Measurements from ENCODE around the gene SCUBE1. TPM values are rescaled to one million over a fixed set of nuclear protein-coding genes. Genes with fewer than 3 reads are reported as not detected.
"Not testable (repeated sequence)": the region's sequence is repeated elsewhere in the genome, so short reads cannot be mapped to it uniquely, and the experiment has no call there.

The SCUBE1 gene
- total RNA-seq, 4 donors from 2014 or later: 0.78 to 3.5 (median 0.95) TPM

DNA sequence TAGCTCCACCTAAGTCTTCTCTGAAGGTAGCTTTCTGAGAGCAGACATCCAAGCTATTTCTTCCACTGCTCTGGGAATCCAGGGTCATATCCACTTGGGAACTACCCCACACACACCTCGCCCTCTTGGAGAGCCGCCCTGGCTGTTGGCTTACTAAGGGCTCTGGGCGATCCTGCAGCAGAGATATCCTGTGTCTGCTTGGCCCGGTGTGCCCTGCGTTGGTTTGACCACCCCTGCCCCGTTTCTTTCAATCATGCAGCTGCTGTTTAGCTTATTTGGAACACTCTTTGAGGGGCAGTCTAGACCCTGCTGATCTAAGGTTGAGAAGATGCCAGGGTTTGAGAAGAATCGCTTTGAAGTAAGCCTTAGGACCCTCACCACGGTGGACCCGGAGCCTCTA lies 17.4 kb upstream of the SCUBE1 start:
- H3K4me3 ChIP-seq (replicated peaks in 1 of 3): no peak overlapping the region
- no peaks in the 10 kb centered on the region for H3K36me3 ChIP-seq
- no peaks in the 10 kb centered on the region for H3K4me1 ChIP-seq
- no peak for TF ChIP-seq POLR2A (IDR thresholded peaks at IDR 0.05)
- no peak for TF ChIP-seq CTCF (IDR thresholded peaks at IDR 0.05)
- intact Hi-C loops (cut with DNase I): no loop called here
- DNase-seq: no peak
- no peaks in the 10 kb centered on the region for H3K9me3 ChIP-seq
- WGBS, 2 donors: 85 to 92% methylated on average over 9 of the region's 9 CpGs
- no peaks in the 10 kb centered on the region for H3K27me3 ChIP-seq
- H3K27ac ChIP-seq: no peak overlapping the region

GRCh38 chr22:43356881-43357280 lies 13.7 kb upstream of the SCUBE1 start:
- H3K36me3 ChIP-seq: no peaks in the 10 kb centered on the region
- no peak for DNase-seq
- no peak overlapping the region for H3K4me3 ChIP-seq (replicated peaks in 1 of 3)
- no peaks in the 10 kb centered on the region for H3K9me3 ChIP-seq
- WGBS, 2 donors: 93 to 94% methylated on average over 11 of the region's 11 CpGs
- no peaks in the 10 kb centered on the region for H3K27me3 ChIP-seq
- no peaks in the 10 kb centered on the region for H3K4me1 ChIP-seq
- intact Hi-C loops (cut with DNase I): no loop called here
- no peak overlapping the region for H3K27ac ChIP-seq
- no peak for TF ChIP-seq POLR2A (IDR thresholded peaks at IDR 0.05)
- no peak for TF ChIP-seq CTCF (IDR thresholded peaks at IDR 0.05)

DNA sequence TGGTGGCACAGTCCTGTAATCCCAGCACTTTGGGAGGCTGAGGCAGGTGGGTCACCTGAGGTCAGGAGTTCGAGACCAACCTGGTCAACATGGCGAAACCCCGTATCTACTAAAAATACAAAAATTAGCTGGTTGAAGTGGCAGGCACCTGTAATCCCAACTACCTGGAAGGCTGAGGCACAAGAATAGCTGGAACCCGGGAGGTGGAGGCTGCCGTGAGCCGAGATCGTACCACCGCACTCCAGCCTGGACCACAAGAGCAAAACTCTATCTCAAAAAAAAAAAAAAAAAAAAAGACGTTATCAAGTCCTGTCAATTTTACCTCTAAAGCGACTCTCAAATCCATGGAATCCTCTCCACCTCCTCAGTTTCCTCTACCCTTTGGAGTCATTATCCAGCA lies 12.5 kb upstream of the SCUBE1 start:
- H3K9me3 ChIP-seq; H3K4me1 ChIP-seq; intact Hi-C loops (cut with DNase I); H3K36me3 ChIP-seq; H3K4me3 ChIP-seq (replicated peaks in 1 of 3); H3K27ac ChIP-seq; DNase-seq; H3K27me3 ChIP-seq: not testable (repeated sequence)
- WGBS, 2 donors: 83 to 93% methylated on average over 10 of the region's 10 CpGs

DNA sequence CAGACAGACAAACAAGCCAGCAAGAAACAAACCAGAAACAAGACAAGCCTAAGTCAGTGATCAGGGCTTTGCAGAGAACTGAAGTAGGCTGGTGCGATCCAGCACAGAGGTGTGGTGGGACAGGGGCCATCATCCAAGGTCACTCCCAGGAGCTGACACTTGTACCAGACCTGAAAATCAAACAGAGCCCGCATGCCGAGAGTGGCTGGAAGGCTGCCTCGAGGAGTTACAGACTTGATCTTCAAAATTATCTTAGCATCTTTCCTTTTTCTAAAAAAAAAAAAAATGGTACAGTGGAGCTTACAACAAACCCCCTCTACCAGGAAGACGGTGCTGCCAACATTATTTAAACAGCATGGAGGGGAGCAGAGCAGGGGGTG lies 8.8 kb upstream of the SCUBE1 start:
- H3K4me3 ChIP-seq (replicated peaks in 1 of 3): no peak overlapping the region
- no peaks in the 10 kb centered on the region for H3K9me3 ChIP-seq
- no peaks in the 10 kb centered on the region for H3K27me3 ChIP-seq
- no peak overlapping the region for H3K27ac ChIP-seq
- no peaks in the 10 kb centered on the region for H3K36me3 ChIP-seq
- 52 to 64% methylated on average over 5 of the region's 5 CpGs for WGBS, 2 donors
- TF ChIP-seq CTCF (IDR thresholded peaks at IDR 0.05) (no peak), POLR2A (IDR thresholded peaks at IDR 0.05) (no peak)
- no peak for DNase-seq
- H3K4me1 ChIP-seq: no peaks in the 10 kb centered on the region
- intact Hi-C loops (cut with DNase I): no loop called here

- Histone ChIP-seq H3K4me1 (no peaks in the 10 kb centered on the region), H3K36me3 (no peaks in the 10 kb centered on the region), H3K9me3 (no peaks in the 10 kb centered on the region), H3K27ac (no peak overlapping the region), H3K4me3 (replicated peaks in 1 of 3) (no peak overlapping the region), H3K27me3 (no peaks in the 10 kb centered on the region)
- no peak for DNase-seq
- WGBS, 2 donors: 96 to 97% methylated on average over 11 to 12 of the region's 12 CpGs
- TF ChIP-seq CTCF (IDR thresholded peaks at IDR 0.05): no peak
- TF ChIP-seq POLR2A (IDR thresholded peaks at IDR 0.05): no peak
- intact Hi-C loops (cut with DNase I): loop anchor here (5.0 kb wide), 2 partner anchors 77 to 117 kb away; no protein-coding TSS in a partner anchor
Measured at GRCh38 chr22:43349636-43350035, 6.5 kb upstream of the SCUBE1 start.

DNA sequence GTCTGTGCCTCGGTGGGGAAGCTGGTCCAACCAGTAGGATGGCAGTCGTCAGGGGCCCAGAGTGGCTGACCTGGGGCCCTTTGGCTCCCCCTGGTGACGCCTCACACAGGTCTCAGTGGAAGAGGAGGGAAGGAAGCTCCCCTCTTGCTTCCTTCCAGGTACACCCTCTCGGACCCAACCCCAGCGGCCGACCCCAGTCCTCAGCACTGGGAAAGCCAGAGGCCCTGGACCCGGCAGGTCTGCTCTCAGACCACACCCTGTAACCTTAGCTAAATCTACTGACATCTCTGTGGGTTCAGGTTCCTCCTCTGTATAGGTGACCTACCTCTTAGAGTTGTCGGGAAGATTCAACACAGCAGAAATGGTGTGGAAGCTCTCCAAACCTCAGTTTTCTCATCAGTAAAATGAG lies 3.4 kb upstream of the SCUBE1 start:
- Histone ChIP-seq H3K27ac (no peak overlapping the region), H3K9me3 (no peaks in the 10 kb centered on the region), H3K36me3 (no peaks in the 10 kb centered on the region), H3K4me1 (peaks cover 3 to 18% of the 10 kb centered on the region in 2 donors), H3K27me3 (peaks cover 8% of the 10 kb centered on the region), H3K4me3 (replicated peaks in 1 of 3) (no peak overlapping the region)
- peak; percentile 65 to 67 for DNase-seq
- TF ChIP-seq CTCF (IDR thresholded peaks at IDR 0.05) (peak; percentile 24 to 77 (median 52)), POLR2A (IDR thresholded peaks at IDR 0.05) (no peak)
- 24 to 29% methylated on average over 3 to 8 of the region's 8 CpGs for WGBS, 2 donors
- intact Hi-C loops (cut with DNase I): loop anchor here (5.0 kb wide), 2 partner anchors 74 to 114 kb away; no protein-coding TSS in a partner anchor

All from thyroid gland (tissue), 4 donors.